Measurements from ENCODE around the gene DUSP9. TPM values are rescaled to one million over a fixed set of nuclear protein-coding genes. Genes with fewer than 3 reads are reported as not detected.

DUSP9 gene
- total RNA-seq, 1 experiment from 2014 or later: 10.7 TPM

DNA sequence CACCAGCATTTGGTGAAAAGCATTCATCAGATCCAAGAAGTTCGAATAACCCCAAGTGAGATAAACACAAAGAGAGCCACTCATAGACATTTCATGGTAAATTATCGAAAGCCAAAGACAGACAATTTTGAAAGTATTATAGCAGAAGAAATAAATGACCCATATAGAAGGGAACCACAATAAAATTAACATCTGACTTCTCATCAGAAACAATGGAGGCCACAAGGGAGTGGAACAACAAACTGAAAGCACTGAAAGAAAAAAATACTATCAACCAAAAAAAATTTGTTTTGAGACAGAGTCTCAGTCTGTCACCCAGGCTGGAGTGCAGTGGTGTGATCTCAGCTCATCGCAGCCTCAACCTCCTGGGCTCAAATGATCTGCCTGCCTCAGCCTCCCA is 12.3 kb downstream of the DUSP9 start:
- Histone ChIP-seq H3K79me2 (ENCODE audit: low read length) (no peaks in the 10 kb centered on the region), H3K4me3 (ENCODE audit: low read length) (no peak overlapping the region), H3K9me3 (ENCODE audit: low read length) (no peaks in the 10 kb centered on the region), H3K4me1 (ENCODE audit: insufficient read depth, low read length) (no peaks in the 10 kb centered on the region), H2AFZ (ENCODE audit: low read length) (no peak overlapping the region), H3K27me3 (ENCODE audit: low read length) (0 out of 2 replicates have a peak, but pooled peaks cover 2% of the 10 kb centered on the region), H4K20me1 (ENCODE audit: low read length) (no peaks in the 10 kb centered on the region), H3F3A (ENCODE audit: low read length, unreplicated experiment) (no peaks in the 10 kb centered on the region), H3K36me3 (ENCODE audit: low read depth, low read length) (no peaks in the 10 kb centered on the region), H3K9ac (ENCODE audit: low read length) (no peak overlapping the region), H3K4me2 (ENCODE audit: low read length) (no peak overlapping the region), H3K27ac (ENCODE audit: low read length) (no peak overlapping the region), H3K9me2 (replicated peaks; ENCODE audit: low read length) (no peaks in the 10 kb centered on the region)
- intact Hi-C loops (cut with micrococcal nuclease): no loop called here
- BruUV-seq (replicated peaks): no TSS peak
- DNase-seq (no peak), ATAC-seq (no peak)
- ChIA-PET POLR2A (ENCODE audit: unreplicated experiment) (no interaction called here), CTCF (no interaction called here)
- TF ChIP-seq EZH2phosphoT487 (IDR thresholded peaks at IDR 0.05; ENCODE audit: borderline replicate concordance, low read length) (no peak), EZH2 (IDR thresholded peaks at IDR 0.05; ENCODE audit: low read length, unreplicated experiment) (no peak)
- TF ChIP-seq, protein P1, sequence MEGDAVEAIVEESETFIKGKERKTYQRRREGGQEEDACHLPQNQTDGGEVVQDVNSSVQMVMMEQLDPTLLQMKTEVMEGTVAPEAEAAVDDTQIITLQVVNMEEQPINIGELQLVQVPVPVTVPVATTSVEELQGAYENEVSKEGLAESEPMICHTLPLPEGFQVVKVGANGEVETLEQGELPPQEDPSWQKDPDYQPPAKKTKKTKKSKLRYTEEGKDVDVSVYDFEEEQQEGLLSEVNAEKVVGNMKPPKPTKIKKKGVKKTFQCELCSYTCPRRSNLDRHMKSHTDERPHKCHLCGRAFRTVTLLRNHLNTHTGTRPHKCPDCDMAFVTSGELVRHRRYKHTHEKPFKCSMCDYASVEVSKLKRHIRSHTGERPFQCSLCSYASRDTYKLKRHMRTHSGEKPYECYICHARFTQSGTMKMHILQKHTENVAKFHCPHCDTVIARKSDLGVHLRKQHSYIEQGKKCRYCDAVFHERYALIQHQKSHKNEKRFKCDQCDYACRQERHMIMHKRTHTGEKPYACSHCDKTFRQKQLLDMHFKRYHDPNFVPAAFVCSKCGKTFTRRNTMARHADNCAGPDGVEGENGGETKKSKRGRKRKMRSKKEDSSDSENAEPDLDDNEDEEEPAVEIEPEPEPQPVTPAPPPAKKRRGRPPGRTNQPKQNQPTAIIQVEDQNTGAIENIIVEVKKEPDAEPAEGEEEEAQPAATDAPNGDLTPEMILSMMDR (conservative IDR thresholded peaks at IDR 0.05; ENCODE audit: low read depth, low read length): no peak

DNA sequence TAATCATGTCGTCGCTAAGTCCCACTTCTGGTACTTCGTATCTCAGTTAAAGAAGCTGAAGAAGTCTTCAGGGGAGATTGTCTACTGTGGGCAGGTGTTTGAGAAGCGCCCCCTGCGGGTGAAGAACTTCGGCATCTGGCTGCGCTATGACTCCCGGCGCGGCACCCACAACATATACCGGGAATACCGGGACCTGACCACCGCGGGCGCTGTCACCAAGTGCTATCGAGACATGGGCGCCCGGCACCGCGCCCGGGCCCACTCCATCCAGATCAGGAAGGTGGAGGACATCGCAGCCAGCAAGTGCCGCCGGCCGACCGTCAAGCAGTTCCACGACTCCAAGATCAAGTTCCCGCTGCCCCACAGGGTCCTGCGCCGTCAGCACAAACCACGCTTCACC is 15.3 kb downstream of the DUSP9 start:
- no peak overlapping the region for H3K27ac ChIP-seq (ENCODE audit: low read length)

DNA sequence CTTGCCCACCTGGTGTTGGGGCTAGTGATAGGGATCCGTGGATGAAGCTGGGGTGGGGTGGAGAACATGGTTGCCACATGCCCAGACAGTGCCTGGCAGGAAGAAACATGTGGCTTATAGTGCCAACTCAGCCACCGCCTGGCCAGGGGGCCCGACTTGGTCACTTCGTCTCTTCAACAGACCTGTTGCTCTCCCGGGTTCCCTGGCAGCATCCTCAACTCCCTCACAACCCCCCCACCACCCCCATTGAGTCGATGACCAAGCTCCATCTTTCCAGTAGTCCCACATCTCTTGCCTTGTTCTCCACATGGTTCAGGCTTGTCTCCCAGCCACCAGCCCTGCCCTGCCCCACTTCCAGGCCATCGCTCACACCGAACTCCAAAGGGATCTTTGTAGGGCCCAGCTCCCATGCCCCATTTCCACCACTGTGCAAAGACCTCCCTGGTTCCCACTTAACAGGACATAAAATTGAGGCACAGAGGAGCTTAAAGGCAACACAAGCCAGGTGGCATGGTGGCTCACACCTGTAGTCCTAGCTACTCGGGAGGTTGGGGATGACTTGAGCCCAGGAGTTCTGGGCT is 18.8 kb downstream of the DUSP9 start:
- no TSS peak for BruUV-seq (replicated peaks)
- H3K27ac ChIP-seq (ENCODE audit: low read length): no peak overlapping the region
- POLR2A ChIA-PET (ENCODE audit: unreplicated experiment): no interaction called here
- H3F3A ChIP-seq (ENCODE audit: low read length, unreplicated experiment): no peaks in the 10 kb centered on the region
- intact Hi-C loops (cut with micrococcal nuclease): loop anchor here (5.0 kb wide), 1 partner anchor 129 kb away; no protein-coding TSS in a partner anchor
- 0 out of 2 replicates have a peak, but pooled peaks cover 2% of the 10 kb centered on the region for H3K27me3 ChIP-seq (ENCODE audit: low read length)
- H3K4me2 ChIP-seq (ENCODE audit: low read length): no peak overlapping the region
- H3K4me3 ChIP-seq (ENCODE audit: low read length): no peak overlapping the region
- H4K20me1 ChIP-seq (ENCODE audit: low read length): no peaks in the 10 kb centered on the region
- H3K9ac ChIP-seq (ENCODE audit: low read length): no peak overlapping the region
- TF ChIP-seq EZH2phosphoT487 (IDR thresholded peaks at IDR 0.05; ENCODE audit: borderline replicate concordance, low read length): no peak
- TF ChIP-seq, protein P1 (conservative IDR thresholded peaks at IDR 0.05; ENCODE audit: low read depth, low read length): no peak
- TF ChIP-seq EZH2 (IDR thresholded peaks at IDR 0.05; ENCODE audit: low read length, unreplicated experiment): no peak
- CTCF ChIA-PET: no interaction called here
- no peak overlapping the region for H2AFZ ChIP-seq (ENCODE audit: low read length)
- H3K9me3 ChIP-seq (ENCODE audit: low read length): no peaks in the 10 kb centered on the region
- no peaks in the 10 kb centered on the region for H3K36me3 ChIP-seq (ENCODE audit: low read depth, low read length)
- DNase-seq (no peak), ATAC-seq (no peak)
- H3K79me2 ChIP-seq (ENCODE audit: low read length): no peaks in the 10 kb centered on the region
- H3K9me2 ChIP-seq (replicated peaks; ENCODE audit: low read length): no peaks in the 10 kb centered on the region
- no peaks in the 10 kb centered on the region for H3K4me1 ChIP-seq (ENCODE audit: insufficient read depth, low read length)

More for the DNA sequence above, 15.3 kb downstream of the DUSP9 start:
- no peak for TF ChIP-seq EZH2phosphoT487 (IDR thresholded peaks at IDR 0.05; ENCODE audit: borderline replicate concordance, low read length)
- TF ChIP-seq EZH2 (IDR thresholded peaks at IDR 0.05; ENCODE audit: low read length, unreplicated experiment): no peak
- TF ChIP-seq, protein P1 (conservative IDR thresholded peaks at IDR 0.05; ENCODE audit: low read depth, low read length): no peak; the same call in 1 of the 2 replicates
- Histone ChIP-seq H3K9ac (ENCODE audit: low read length) (no peak overlapping the region), H4K20me1 (ENCODE audit: low read length) (no peaks in the 10 kb centered on the region), H3K36me3 (ENCODE audit: low read depth, low read length) (no peaks in the 10 kb centered on the region), H3F3A (ENCODE audit: low read length, unreplicated experiment) (no peaks in the 10 kb centered on the region), H3K9me3 (ENCODE audit: low read length) (no peaks in the 10 kb centered on the region), H3K4me3 (ENCODE audit: low read length) (no peak overlapping the region), H2AFZ (ENCODE audit: low read length) (no peak overlapping the region), H3K9me2 (replicated peaks; ENCODE audit: low read length) (no peaks in the 10 kb centered on the region), H3K27me3 (ENCODE audit: low read length) (0 out of 2 replicates have a peak, but pooled peaks cover 2% of the 10 kb centered on the region), H3K4me1 (ENCODE audit: insufficient read depth, low read length) (no peaks in the 10 kb centered on the region), H3K79me2 (ENCODE audit: low read length) (no peaks in the 10 kb centered on the region), H3K4me2 (ENCODE audit: low read length) (no peak overlapping the region)
- intact Hi-C loops (cut with micrococcal nuclease): no loop called here
- ATAC-seq: no peak
- ChIA-PET CTCF (no interaction called here), POLR2A (ENCODE audit: unreplicated experiment) (no interaction called here)
- DNase-seq: no peak
- no TSS peak for BruUV-seq (replicated peaks)
